Activated naive CD8-positive, alpha-beta T cell treated with anti-CD3 and anti-CD28 coated beads for 36 hours (primary cell): ENCODE data around the gene NOP56. TPM values are rescaled to one million over a fixed set of nuclear protein-coding genes. Genes with fewer than 3 reads are reported as not detected.

ENCODE experiments used
- DNase-seq: peaks from one replicate; pipeline ENCODE4 v3.0.0; 2021
- H3K27ac Mint-ChIP-seq: one replicate; pipeline ENCODE4 v1.8.0; 2022; ENCODE audit warnings: mild to moderate bottlenecking, moderate library complexity, mixed read lengths
- H3K27me3 Mint-ChIP-seq: one replicate; pipeline ENCODE4 v1.8.0; 2022; ENCODE audit warnings: mild to moderate bottlenecking, mixed read lengths
- H3K36me3 Mint-ChIP-seq: one replicate; pipeline ENCODE4 v1.8.0; 2021; ENCODE audit warnings: mild to moderate bottlenecking, mixed read lengths
- H3K4me1 Mint-ChIP-seq: one replicate; pipeline ENCODE4 v1.8.0; 2021; ENCODE audit warnings: mixed read lengths
- H3K4me3 Mint-ChIP-seq: one replicate; pipeline ENCODE4 v1.8.0; 2022; ENCODE audit warnings: mild to moderate bottlenecking, moderate library complexity, mixed read lengths
- H3K9me3 Mint-ChIP-seq: one replicate; pipeline ENCODE4 v1.8.0; 2022; ENCODE audit warnings: mixed read lengths
- total RNA-seq, 2 experiments: library from RNA; stranded (reverse); gene quantifications; one replicate each; pipeline ENCODE4 v1.2.3, GENCODE V29; 2021

NOP56 gene
- 100 to 1,000 TPM; 937 to 970 TPM for total RNA-seq

GRCh38 chr20:2651772-2652723, at the start of gene NOP56:
NOP56 (plus strand) TSS chr20:2652632; CDS start chr20:2652661, 29 bp downstream.
- peak within 1 kb of the TSS; percentile 90 for H3K4me3 Mint-ChIP-seq
- H3K27me3 Mint-ChIP-seq, result peaks cover 6% of the 10 kb centered on the region
- DNase-seq, result peak; percentile 97
- H3K27ac Mint-ChIP-seq, result peak within 1 kb of the TSS; percentile 93
- H3K36me3 Mint-ChIP-seq, result peaks cover 49% of the 10 kb centered on the region
- H3K9me3 Mint-ChIP-seq, result no peaks in the 10 kb centered on the region
- H3K4me1 Mint-ChIP-seq, result peaks cover 41% of the 10 kb centered on the region

- no peak overlapping the region for H3K4me3 Mint-ChIP-seq
- H3K27me3 Mint-ChIP-seq, result peaks cover 4% of the 10 kb centered on the region
- H3K27ac Mint-ChIP-seq, result no peak overlapping the region
- peaks cover 8% of the 10 kb centered on the region for H3K9me3 Mint-ChIP-seq
- H3K36me3 Mint-ChIP-seq, result no peaks in the 10 kb centered on the region
- no peaks in the 10 kb centered on the region for H3K4me1 Mint-ChIP-seq
- no peak for DNase-seq
Observed at GRCh38 chr20:2602746-2603145, 49.7 kb upstream of the NOP56 start.

DNA sequence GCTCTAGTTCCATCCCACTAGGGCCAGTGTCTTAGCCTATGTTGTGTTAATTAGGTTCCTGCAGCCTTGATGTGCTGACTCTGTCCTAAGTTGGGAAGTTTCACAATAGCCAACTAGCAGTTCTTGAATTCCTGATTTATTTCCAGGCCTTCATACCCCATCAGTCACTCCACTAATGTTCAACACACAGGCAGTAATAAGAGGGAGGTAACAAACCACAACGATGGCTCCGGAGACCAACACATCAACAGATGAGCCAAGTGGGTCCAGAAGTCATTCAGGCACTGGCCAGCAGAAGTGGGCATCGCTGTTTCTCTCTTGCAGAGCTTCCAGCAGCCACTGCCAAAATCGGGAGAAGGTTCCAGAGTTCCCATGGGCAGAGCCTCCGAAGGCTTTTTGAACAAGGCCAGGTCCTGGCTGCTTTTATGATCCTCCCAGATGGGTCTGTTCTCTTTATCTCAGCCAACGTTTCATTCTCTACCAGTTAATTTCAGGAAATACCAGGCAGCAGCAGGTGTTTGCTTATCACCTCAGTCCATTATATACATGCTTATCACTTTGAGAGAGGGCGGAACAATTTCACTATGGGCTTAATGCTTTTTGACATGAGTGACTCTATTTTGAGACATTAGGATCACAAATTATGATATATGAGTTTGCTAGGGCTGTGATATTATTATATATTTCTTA, 48.5 kb upstream of the NOP56 start:
- DNase-seq, result no peak
- H3K9me3 Mint-ChIP-seq, result peaks cover 8% of the 10 kb centered on the region
- H3K4me1 Mint-ChIP-seq, result no peaks in the 10 kb centered on the region

GRCh38 chr20:2604506-2604835, 48.0 kb upstream of the NOP56 start:
- peaks cover 9% of the 10 kb centered on the region for H3K27me3 Mint-ChIP-seq
- H3K4me1 Mint-ChIP-seq, result no peaks in the 10 kb centered on the region
- no peak overlapping the region for H3K27ac Mint-ChIP-seq
- DNase-seq, result no peak
- peaks cover 8% of the 10 kb centered on the region for H3K9me3 Mint-ChIP-seq
- H3K4me3 Mint-ChIP-seq, result no peak overlapping the region
- H3K36me3 Mint-ChIP-seq, result no peaks in the 10 kb centered on the region

More for the DNA sequence above, 48.5 kb upstream of the NOP56 start:
- H3K27ac Mint-ChIP-seq, result no peak overlapping the region
- H3K36me3 Mint-ChIP-seq, result no peaks in the 10 kb centered on the region
- H3K4me3 Mint-ChIP-seq, result no peak overlapping the region
- H3K27me3 Mint-ChIP-seq, result peaks cover 4% of the 10 kb centered on the region

DNA sequence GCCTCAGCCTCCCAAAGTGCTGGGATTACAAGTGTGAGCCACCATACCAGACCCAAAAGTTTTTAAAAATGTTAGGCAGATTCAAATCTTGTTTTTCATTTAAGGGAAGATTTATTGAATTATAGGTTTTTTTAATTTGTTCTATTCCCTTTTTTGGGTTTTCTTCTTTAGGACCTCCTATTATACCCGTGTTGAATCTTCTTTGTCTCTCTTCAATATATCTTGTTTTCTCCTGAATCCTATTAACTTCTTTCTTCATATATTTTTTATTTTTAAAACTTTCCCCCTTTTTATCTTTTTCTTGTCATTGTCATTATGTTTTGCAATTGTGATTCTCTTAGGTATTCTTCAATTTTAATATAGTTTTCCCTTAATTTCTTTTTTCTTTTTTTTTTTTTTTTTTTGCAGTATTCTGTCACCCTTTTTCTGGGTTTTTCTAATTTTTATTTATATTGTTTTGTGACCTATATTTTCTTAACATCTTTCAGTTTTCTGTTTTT, 45.9 kb upstream of the NOP56 start:
- Mint-ChIP-seq H3K27me3 (peaks cover 21% of the 10 kb centered on the region), H3K27ac (no peak overlapping the region), H3K4me1 (no peaks in the 10 kb centered on the region), H3K9me3 (peaks cover 8% of the 10 kb centered on the region), H3K4me3 (no peak overlapping the region), H3K36me3 (no peaks in the 10 kb centered on the region)
- DNase-seq, result no peak

DNA sequence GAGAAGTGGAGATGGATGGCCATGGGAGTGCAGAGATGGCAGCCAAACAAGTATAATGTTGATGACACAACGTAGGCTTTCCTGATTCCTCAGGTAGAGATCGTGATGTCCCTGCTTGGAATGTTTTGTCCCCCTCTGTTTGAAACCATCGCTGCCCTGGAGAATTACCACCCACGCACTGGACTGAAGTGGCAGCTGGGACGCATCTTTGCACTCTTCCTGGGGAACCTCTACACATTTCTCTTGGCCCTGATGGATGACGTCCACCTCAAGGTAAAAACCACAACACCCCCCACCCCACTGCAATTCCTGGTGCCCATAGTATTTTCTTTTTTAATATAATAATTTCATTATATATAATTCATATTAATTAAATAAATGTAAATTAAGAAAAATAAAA, 42.1 kb upstream of the NOP56 start:
- Mint-ChIP-seq H3K9me3 (peaks cover 8% of the 10 kb centered on the region), H3K4me3 (no peak overlapping the region), H3K4me1 (no peaks in the 10 kb centered on the region), H3K27me3 (peaks cover 21% of the 10 kb centered on the region), H3K27ac (no peak overlapping the region), H3K36me3 (no peaks in the 10 kb centered on the region)
- DNase-seq, result no peak

- peaks cover 8% of the 10 kb centered on the region for H3K9me3 Mint-ChIP-seq
- no peaks in the 10 kb centered on the region for H3K4me1 Mint-ChIP-seq
- H3K27ac Mint-ChIP-seq, result no peak overlapping the region
- no peak for DNase-seq
- no peaks in the 10 kb centered on the region for H3K36me3 Mint-ChIP-seq
- H3K4me3 Mint-ChIP-seq, result no peak overlapping the region
- peaks cover 21% of the 10 kb centered on the region for H3K27me3 Mint-ChIP-seq
Observed at GRCh38 chr20:2610941-2611720, 41.3 kb upstream of the NOP56 start.

DNA sequence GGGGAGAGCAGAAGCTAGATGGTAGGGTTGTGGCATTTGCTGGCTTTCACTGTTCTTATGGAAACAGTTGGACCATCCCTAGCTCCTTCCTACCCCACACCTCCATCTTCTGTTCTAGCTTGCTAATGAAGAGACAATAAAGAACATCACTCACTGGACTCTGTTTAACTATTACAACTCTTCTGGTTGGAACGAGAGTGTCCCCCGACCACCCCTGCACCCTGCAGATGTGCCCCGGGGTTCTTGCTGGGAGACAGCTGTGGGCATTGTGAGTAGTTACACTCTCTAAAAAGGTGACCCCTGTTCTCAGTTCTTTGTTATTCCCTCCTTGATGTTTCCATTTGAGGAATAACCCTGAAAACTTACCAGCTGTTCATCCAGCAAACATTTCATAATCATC, 40.4 kb upstream of the NOP56 start:
- DNase-seq, result no peak
- H3K27me3 Mint-ChIP-seq, result peaks cover 21% of the 10 kb centered on the region
- H3K9me3 Mint-ChIP-seq, result peaks cover 5% of the 10 kb centered on the region
- H3K4me3 Mint-ChIP-seq, result no peak overlapping the region
- H3K4me1 Mint-ChIP-seq, result no peaks in the 10 kb centered on the region
- H3K36me3 Mint-ChIP-seq, result no peaks in the 10 kb centered on the region
- H3K27ac Mint-ChIP-seq, result no peak overlapping the region

DNA sequence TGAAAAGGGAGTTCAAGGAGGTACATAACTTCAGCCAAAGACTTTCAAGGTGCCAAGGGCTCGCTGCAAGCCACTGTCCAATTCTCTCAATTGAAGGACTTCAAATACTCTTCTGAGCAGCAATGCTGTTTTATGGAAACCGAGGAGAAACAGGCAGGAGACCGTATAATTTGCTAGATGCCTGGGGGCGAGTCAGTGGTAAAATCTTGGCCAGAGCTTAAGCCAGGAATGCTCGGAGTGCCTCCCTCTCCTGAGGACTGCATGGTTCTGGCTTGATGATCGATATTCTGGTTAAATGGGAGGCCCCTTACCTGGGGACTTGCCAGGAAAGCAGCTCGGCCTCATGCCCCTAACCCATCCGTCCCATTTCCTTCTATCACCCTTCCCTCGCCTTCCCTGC, 35.8 kb upstream of the NOP56 start:
- Mint-ChIP-seq H3K4me1 (peaks cover 2% of the 10 kb centered on the region), H3K27ac (no peak overlapping the region), H3K4me3 (no peak overlapping the region), H3K9me3 (no peaks in the 10 kb centered on the region), H3K27me3 (peaks cover 12% of the 10 kb centered on the region), H3K36me3 (no peaks in the 10 kb centered on the region)
- no peak for DNase-seq

DNA sequence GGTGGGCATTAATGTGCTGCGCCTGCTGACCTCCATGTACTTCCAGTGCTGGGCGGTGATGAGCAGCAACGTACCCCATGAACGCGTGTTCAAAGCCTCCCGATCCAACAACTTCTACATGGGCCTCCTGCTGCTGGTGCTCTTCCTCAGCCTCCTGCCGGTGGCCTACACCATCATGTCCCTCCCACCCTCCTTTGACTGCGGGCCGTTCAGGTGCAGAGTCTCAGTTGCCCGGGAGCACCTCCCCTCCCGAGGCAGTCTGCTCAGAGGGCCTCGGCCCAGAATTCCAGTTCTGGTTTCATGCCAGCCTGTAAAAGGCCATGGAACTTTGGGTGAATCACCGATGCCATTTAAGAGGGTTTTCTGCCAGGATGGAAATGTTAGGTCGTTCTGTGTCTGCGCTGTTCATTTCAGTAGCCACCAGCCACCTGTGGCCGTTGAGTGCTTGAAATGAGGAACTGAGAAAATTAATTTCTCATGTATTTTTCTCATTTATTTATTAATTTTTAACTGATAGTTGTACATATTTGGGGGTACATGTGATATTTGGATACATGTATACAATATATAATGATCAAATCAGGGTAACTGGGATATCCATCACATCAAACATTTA, 35.2 kb upstream of the NOP56 start:
- DNase-seq, result no peak
- Mint-ChIP-seq H3K4me3 (no peak overlapping the region), H3K36me3 (no peaks in the 10 kb centered on the region), H3K27ac (no peak overlapping the region), H3K4me1 (peaks cover 2% of the 10 kb centered on the region), H3K9me3 (no peaks in the 10 kb centered on the region), H3K27me3 (peaks cover 12% of the 10 kb centered on the region)

- no peak overlapping the region for H3K27ac Mint-ChIP-seq
- DNase-seq, result no peak
- no peak overlapping the region for H3K4me3 Mint-ChIP-seq
- peaks cover 12% of the 10 kb centered on the region for H3K27me3 Mint-ChIP-seq
- H3K9me3 Mint-ChIP-seq, result no peaks in the 10 kb centered on the region
- H3K4me1 Mint-ChIP-seq, result peaks cover 2% of the 10 kb centered on the region
- no peaks in the 10 kb centered on the region for H3K36me3 Mint-ChIP-seq
Observed at GRCh38 chr20:2618815-2619214, 33.6 kb upstream of the NOP56 start.

DNA sequence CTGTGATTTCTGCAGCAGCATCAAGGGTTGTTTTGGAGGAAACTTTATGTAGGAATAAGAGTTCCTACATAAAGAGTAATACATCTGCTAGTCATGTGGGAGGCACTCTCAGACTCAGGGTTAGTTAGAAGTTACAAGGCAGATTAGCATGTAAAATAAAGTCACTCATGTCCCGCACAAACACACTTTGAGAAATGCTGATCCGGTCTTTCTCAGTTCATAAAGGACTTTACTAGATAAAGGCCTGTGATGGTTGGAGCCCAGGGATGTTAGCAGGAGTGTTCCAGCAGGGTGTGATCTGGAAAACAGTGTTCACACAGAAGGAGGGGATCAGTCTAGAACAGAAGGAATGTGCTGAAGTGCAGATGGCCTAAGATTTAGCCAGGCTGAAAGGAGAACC, 33.1 kb upstream of the NOP56 start:
- Mint-ChIP-seq H3K9me3 (no peaks in the 10 kb centered on the region), H3K27me3 (peaks cover 12% of the 10 kb centered on the region), H3K27ac (no peak overlapping the region), H3K36me3 (no peaks in the 10 kb centered on the region), H3K4me3 (no peak overlapping the region), H3K4me1 (peaks cover 2% of the 10 kb centered on the region)
- DNase-seq, result no peak

DNA sequence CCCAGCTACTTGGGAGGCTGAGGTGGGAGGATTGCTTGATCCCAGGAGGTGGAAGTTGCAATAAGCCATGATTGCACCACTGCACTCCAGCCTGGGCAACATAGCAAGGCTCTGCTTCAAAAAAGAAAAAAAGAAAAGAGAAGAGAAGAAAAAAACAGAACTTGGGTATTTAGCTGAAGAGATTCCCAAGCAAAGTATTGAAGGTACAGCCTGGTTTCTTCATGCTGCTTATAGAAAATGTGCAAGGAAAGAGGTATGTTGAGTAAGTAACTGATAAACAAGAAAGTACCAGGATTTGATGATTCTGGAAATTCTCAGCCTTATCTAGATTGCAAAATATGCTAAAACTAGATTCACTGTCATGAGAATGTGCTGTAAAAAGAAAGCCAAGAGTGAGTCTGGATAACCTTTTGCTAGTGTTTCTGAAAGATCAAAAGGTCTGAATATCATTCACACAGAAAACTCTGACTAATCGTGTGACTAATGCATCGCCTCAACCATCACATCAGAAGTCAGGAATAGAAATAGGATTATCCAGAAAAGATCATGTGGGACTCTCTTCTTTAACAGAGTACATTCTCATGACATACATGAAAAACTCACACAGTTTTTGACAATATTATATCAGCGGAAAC, 32.4 kb upstream of the NOP56 start:
- Mint-ChIP-seq H3K4me1 (peaks cover 2% of the 10 kb centered on the region), H3K36me3 (no peaks in the 10 kb centered on the region), H3K9me3 (no peaks in the 10 kb centered on the region), H3K4me3 (no peak overlapping the region), H3K27me3 (peaks cover 12% of the 10 kb centered on the region), H3K27ac (no peak overlapping the region)
- DNase-seq, result no peak

DNA sequence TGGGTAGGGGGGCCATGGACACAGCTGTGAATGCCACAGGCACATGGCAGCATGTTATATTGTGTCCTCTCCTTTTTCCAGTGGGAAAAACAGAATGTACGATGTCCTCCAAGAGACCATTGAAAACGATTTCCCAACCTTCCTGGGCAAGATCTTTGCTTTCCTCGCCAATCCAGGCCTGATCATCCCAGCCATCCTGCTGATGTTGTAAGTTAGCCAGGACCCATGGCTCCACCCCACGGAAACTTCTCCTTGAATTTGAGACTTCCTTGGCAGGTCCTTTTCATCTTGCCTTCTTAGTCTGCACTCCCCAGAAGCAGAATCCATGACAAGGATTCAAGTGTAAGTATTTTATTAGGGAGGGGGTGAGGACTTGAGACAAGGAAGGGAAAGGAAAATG, 28.2 kb upstream of the NOP56 start:
- H3K4me1 Mint-ChIP-seq, result peaks cover 2% of the 10 kb centered on the region
- peaks cover 8% of the 10 kb centered on the region for H3K27me3 Mint-ChIP-seq
- H3K4me3 Mint-ChIP-seq, result no peak overlapping the region
- no peak overlapping the region for H3K27ac Mint-ChIP-seq
- no peak for DNase-seq
- H3K36me3 Mint-ChIP-seq, result no peaks in the 10 kb centered on the region
- no peaks in the 10 kb centered on the region for H3K9me3 Mint-ChIP-seq
